Esophagus muscularis mucosa (tissue), 4 donors: ENCODE measurements around the gene LHX4.

Source experiments
- EP300 ChIP-seq: sonication (generic); formaldehyde crosslinking; IDR thresholded peaks from one replicate; pipeline ENCODE4 v1.6.1; 2017; ENCODE audit warnings: antibody characterized with exemption
- POLR2A ChIP-seq: fragments of 450-650 bp; IDR thresholded peaks from one replicate; pipeline ENCODE4 v1.6.1; 2017; ENCODE audit warnings: antibody characterized with exemption, moderate library complexity, mild to moderate bottlenecking, low read depth
- POLR2AphosphoS5 ChIP-seq, 2 donors: sonication (generic); formaldehyde crosslinking; IDR thresholded peaks; one replicate each; pipeline ENCODE4 v1.6.1; 2017; ENCODE audit warnings: antibody characterized with exemption in 2 of 2
- TF ChIP-seq, protein P1 (sequence below), 3 experiments: fragments of 200-600 bp in 2 of 3; fragments of 450-650 bp in 1 of 3; sonication (generic) in 2 of 3; IDR thresholded peaks; one replicate each; pipeline ENCODE4 v1.5.1; 2017 to 2019; ENCODE audit warnings: antibody characterized with exemption in 3 of 3, mild to moderate bottlenecking in 2 of 3, moderate library complexity in 1 of 3

DNA sequence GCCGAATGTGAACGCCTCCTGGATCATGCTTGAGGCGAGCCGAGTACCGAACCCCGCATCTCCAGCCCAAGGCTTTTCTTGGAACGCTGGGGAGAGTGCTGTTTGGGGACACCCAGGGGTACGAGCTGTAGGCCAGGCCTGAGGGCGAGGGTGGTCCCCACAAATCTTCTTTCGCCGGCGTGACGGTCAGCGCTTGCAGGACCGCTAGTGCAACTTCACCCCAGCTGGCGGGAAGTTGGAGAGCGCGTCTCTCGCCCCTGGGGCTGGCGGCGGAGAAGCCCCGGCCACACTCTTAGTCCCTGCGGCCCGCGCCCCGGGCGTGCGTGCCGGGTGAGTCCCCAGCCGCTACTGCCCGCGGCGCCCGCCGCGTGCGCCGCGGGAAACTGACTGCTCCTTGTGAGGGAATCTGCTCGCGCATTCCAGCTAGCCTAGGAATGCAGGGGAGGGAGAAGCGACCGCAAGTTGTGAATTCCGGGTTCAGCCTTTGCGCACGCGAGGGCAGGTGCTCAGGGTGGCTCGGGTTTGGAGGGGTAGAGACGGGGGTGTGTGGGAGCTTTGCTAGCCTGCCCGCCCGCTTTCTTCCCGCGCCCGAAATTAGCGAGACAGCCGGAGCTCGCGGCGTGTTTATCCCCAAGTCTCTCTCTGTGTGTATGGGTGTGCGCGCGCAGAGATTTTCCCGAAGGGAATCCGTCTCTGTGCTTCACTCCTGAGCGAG lies 884 bp downstream of the LHX4 start:
- TF ChIP-seq, protein P1, sequence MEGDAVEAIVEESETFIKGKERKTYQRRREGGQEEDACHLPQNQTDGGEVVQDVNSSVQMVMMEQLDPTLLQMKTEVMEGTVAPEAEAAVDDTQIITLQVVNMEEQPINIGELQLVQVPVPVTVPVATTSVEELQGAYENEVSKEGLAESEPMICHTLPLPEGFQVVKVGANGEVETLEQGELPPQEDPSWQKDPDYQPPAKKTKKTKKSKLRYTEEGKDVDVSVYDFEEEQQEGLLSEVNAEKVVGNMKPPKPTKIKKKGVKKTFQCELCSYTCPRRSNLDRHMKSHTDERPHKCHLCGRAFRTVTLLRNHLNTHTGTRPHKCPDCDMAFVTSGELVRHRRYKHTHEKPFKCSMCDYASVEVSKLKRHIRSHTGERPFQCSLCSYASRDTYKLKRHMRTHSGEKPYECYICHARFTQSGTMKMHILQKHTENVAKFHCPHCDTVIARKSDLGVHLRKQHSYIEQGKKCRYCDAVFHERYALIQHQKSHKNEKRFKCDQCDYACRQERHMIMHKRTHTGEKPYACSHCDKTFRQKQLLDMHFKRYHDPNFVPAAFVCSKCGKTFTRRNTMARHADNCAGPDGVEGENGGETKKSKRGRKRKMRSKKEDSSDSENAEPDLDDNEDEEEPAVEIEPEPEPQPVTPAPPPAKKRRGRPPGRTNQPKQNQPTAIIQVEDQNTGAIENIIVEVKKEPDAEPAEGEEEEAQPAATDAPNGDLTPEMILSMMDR (IDR thresholded peaks at IDR 0.05): no peak
- TF ChIP-seq POLR2AphosphoS5 (IDR thresholded peaks at IDR 0.05) (no peak), POLR2A (no peak), EP300 (no peak)
